GM18873 (cell line): ENCODE results near the gene CSTA.
A peak's percentile ranks its signal among the peaks of the same experiment; 100 is the strongest.

ENCODE experiments used
- ATAC-seq: cut with Tn5 transposase; IDR thresholded peaks from one replicate; pipeline ENCODE4 v1.9.1; 2021; ENCODE audit warnings: mild to moderate bottlenecking, moderate library complexity, moderate number of reproducible peaks; ENCODE audit not compliant: unreplicated experiment, low FRiP score

CSTA gene

GRCh38 chr3:122366379-122366749, 41.3 kb downstream of the CSTA start:
- no peak for ATAC-seq

- no peak for ATAC-seq
These were observed 49.0 kb downstream of the CSTA start for GRCh38 chr3:122374034-122374433.

- ATAC-seq = no peak
These were observed 52.9 kb downstream of the CSTA start for GRCh38 chr3:122377975-122378374.

- ATAC-seq = no peak
These were observed 58.0 kb downstream of the CSTA start, which contains the start of gene MIX23 for GRCh38 chr3:122382888-122383666. MIX23 (minus strand) TSS chr3:122383231; CDS start chr3:122383224, 7 bp downstream.

GRCh38 chr3:122383771-122384697, 59.0 kb downstream of the CSTA start, which contains the start of gene FAM162A:
FAM162A (plus strand) TSS chr3:122384182; CDS start chr3:122384266, 84 bp downstream.
- peak; percentile 78 for ATAC-seq

GRCh38 chr3:122387709-122388108, 62.7 kb downstream of the CSTA start:
- no peak for ATAC-seq

GRCh38 chr3:122389197-122389596, 64.1 kb downstream of the CSTA start:
- ATAC-seq = no peak

- no peak for ATAC-seq
These were observed 64.8 kb downstream of the CSTA start for GRCh38 chr3:122389892-122390291.

GRCh38 chr3:122390665-122391064, 65.6 kb downstream of the CSTA start:
- ATAC-seq = no peak
